Stimulated activated CD8-positive, alpha-beta memory T cell treated with anti-CD3 and anti-CD28 coated beads, Interleukin-15, amount 100 ng/mL, for 1 hour (primary cell): ENCODE data around the gene HMGCL.

ENCODE experiments used
- DNase-seq: peaks from one replicate; pipeline ENCODE4 v3.0.0-alpha.2; 2020; ENCODE audit warnings: low read depth

Gene HMGCL

DNA sequence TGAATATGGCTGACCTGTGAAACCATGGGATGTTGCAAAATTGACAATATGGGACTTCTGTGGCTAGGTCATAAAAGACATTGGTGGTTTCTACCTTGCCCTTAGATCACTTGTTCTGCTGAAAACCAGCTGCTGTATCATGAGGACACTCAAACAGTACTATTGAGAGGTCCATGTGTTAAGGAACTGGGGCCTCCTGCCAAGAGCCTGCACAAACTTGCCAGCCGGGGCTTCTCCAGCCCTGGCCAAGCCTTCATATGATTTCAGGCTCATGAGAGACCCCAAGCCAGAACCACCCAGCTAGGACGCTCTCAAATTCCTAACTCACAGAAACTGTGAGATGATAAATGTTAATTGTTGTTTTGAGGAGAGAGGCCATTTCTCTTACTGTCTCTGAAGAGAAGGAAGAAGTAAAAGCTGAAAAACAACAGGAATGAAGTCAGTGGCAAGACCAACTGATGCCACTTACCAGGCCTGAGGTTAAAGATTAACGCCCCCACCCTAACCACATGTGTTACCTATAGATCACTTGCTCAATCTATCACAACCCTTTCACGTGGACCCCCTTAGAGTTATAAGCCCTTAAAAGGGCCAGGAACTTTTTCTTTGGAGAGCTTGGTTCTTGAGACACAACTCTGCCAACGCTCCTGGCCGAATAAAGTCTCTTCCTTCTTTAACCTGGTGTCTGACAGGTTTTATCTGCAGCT lies 50.9 kb downstream of the HMGCL start:
- DNase-seq = no peak

DNA sequence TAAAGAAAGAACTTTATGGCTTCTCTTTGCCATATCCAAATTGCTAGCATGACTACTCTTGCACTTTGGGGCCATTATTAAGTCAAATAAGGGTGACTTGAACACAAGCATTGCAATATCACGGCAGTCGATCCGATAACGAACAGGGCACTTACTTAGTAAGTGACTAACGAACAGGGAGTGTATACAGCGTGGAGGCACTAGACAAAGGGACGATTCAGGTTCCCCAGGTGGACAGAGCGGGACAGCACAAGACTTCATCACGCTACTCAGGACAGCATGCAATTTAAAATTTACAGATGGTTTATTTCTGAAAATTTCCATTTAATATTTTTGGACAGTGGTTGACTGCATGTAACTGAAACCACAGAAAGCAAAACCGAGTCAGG lies 52.4 kb downstream of the HMGCL start:
- no peak for DNase-seq

DNA sequence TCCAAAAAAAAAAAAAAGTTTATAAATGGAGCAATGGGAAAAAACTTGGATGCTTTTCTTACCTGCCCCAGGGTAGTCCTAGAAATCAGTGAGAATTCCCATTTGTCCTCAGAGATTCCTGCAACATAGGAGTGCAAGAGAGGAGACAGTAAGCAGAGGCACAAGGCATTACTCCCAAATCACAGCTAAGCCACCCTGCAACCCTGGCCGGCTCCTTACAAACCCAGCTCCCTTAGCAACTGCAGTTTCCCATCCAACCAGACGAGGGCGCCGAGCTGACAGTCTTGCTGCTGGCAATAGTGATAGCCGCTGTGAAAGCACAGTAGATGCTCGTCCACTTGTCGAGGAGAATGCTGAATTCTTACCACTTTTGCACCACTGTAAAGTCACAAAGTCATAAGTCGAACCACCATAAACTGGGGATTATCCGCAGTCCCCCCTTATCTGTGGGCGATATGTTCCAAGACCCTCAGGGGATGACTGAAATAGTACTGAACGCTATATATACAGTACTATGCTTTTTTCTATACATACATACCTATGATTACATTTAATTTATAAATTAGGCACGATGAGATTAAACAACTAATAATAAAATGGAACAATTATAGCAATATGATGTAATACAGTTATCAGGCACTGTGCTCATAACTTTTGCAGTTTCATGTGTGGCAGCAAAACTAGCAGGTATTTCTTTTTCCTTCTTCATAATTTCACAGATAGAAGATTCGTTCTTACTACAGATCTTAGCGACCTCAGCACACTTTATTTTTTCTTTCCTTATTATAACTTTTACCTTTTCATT lies 53.0 kb downstream of the HMGCL start:
- DNase-seq = peak; percentile 86

- DNase-seq = no peak
Observed at GRCh38 chr1:23768733-23769132, 56.5 kb downstream of the HMGCL start.

GRCh38 chr1:23763041-23763577 lies 62.1 kb downstream of the HMGCL start:
- DNase-seq = no peak

DNA sequence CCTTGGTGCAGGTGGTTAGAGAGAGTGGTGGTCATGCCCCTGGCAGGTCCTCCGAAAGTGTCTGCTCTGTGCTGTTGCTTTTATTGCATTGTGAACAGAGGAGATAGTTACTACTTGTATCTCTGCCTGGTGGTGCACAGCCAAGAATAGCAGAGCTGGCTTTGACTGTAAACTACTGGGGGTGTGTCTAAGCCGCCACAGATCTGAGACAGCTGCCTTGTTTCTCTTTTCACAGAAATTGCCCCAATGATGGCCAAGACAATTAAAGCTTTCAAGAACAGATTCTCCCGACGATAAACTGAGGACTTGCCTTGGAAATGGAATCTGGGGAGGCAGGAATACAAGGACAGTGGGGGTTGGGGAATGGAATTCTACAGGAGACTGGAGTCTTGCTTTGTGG lies 66.0 kb downstream of the HMGCL start:
- no peak for DNase-seq

DNA sequence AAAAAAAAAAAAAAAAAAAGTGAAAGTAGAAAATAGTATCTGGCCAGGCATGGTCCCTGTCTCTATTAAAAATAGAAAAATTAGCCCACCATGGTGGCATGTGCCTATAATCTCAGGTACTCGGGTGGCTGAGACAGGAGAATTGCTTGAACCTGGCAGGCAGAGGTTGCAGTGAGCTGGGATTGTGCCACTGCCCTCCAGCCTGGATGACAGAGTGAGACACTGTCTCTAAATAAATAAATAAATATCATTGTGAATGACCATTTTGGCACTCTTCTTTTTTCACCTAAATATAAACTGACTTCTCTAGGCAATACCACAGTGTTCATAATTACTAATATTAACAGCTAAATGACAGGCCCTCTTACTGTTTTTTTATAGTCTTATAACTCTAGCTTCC lies 67.4 kb downstream of the HMGCL start:
- DNase-seq = no peak

DNA sequence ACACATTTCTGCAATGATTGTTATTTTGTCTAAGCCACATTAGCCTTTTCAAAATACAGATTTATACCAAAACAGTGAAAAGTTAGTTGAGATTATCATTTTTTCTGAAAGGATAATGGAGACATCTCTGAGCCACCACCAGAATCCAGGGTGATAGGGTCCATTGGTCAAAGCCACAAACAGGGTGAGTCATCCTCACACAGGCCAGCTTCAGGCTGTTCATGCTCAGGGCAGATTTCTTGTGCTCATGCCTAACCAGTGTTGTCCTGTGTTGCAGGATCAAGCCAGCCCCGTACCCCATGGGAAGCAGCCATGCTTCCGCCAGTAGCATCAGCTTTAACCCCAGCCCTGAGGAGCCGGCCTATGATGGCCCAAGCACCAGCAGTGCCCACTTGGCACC lies 68.6 kb downstream of the HMGCL start:
- DNase-seq = no peak

DNA sequence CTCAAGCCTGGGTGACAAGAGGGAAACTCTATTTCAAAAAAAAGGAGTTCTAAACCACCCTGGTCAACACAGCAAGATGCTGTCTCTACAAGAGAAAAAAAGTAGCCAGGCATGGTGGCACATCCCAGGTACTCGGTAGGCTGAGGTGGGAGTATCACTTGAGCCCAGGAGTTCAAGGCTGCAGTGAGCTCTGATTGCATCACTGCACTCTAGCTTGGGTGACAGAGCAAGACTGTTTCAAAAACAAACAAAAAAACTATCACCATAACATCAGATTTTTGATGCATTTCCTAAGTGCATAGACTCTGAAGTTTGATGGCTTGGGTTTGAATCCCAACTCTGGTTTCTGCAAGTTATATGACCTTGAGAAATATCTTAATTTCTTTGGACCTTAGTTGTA lies 72.3 kb downstream of the HMGCL start:
- DNase-seq = no peak
